Astrocyte of the cerebellum (primary cell): ENCODE results near the gene SEC14L3.
"Not testable (repeated sequence)": the region's sequence is repeated elsewhere in the genome, so short reads cannot be mapped to it uniquely, and the experiment has no call there.

Experiments used
- DNase-seq: peaks from one replicate; pipeline ENCODE4 v3.0.0-alpha.2; 2011; ENCODE audit warnings: low read depth
- H3K4me3 ChIP-seq: 2 replicates; pipeline ENCODE4 v1.5.1; 2011; ENCODE audit warnings: mild to moderate bottlenecking, low read depth, low read length, moderate library complexity
- in situ Hi-C: cut with HindIII; loops from 2 replicates; pipeline ENCODE4 v1.10.0; 2017; ENCODE audit warnings: low sequenced_read_pairs
- TF ChIP-seq, protein P1 (sequence below): IDR thresholded peaks from 2 replicates; pipeline ENCODE4 v1.5.1; 2012; ENCODE audit warnings: low read length, low read depth, moderate library complexity, mild to moderate bottlenecking; ENCODE audit errors: missing control alignments

Gene SEC14L3

DNA sequence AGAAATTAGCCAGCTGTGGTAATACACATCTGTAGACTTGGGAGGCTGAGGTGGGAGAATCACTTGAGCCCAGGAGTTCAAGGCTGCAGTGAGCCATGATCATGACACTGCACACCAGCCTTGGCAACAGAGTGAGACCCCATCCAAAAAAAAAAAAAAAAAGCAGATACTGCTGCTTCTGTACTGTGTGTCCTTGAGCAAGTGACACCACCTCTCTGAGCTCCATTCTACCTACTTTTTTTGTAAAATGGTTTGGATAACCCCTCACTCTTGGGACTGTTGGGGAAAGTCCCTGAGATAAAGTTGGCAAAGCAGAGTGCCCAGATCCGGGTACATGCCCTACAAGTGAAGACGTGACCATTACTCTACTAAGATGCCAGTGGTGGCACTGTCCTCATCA lies 2.7 kb downstream of the SEC14L3 start:
- TF ChIP-seq, protein P1, sequence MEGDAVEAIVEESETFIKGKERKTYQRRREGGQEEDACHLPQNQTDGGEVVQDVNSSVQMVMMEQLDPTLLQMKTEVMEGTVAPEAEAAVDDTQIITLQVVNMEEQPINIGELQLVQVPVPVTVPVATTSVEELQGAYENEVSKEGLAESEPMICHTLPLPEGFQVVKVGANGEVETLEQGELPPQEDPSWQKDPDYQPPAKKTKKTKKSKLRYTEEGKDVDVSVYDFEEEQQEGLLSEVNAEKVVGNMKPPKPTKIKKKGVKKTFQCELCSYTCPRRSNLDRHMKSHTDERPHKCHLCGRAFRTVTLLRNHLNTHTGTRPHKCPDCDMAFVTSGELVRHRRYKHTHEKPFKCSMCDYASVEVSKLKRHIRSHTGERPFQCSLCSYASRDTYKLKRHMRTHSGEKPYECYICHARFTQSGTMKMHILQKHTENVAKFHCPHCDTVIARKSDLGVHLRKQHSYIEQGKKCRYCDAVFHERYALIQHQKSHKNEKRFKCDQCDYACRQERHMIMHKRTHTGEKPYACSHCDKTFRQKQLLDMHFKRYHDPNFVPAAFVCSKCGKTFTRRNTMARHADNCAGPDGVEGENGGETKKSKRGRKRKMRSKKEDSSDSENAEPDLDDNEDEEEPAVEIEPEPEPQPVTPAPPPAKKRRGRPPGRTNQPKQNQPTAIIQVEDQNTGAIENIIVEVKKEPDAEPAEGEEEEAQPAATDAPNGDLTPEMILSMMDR = no peak
- DNase-seq = no peak
- in situ Hi-C loops = no loop called here
- no peak overlapping the region for H3K4me3 ChIP-seq

DNA sequence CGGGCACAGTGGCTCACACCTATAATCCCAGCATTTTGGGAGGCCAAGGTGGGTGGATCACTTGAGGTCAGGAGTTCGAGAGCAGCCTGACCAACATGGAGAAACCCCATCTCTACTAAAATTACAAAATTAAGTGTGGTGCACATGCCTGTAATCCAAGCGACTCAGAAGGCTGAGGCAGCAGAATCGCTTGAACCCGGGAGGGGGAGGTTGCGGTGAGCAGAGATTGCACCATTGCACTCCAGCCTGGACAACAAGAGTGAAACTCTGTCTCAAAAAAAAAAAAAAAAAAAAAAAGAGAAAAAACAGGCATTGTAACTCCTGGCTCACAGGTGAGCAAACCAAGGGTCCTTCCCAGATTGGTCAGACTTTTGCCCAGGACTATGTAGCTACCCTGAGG lies 11.3 kb downstream of the SEC14L3 start:
- DNase-seq, in situ Hi-C loops, H3K4me3 ChIP-seq: not testable (repeated sequence)

DNA sequence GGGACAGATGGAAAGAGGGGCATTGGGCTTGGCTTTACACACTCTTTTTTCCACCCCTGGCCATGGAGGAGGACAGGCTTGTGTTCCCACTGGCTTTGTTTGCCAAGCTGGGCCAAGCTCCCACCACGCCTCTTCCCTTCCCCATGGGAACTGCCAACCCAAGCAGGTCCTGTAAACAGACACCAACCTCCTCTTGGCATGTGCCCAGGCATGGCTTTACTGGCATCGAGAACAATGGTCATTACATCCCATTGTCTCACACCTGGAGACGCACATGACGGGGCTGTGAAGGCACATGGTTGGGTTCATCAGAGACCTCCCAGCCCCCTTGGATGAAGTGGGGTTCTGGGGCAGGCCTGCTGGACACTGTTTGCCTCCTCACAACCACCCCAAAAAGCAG lies 11.7 kb downstream of the SEC14L3 start:
- no peak overlapping the region for H3K4me3 ChIP-seq
- TF ChIP-seq, protein P1 = no peak
- in situ Hi-C loops = no loop called here
- DNase-seq = no peak

DNA sequence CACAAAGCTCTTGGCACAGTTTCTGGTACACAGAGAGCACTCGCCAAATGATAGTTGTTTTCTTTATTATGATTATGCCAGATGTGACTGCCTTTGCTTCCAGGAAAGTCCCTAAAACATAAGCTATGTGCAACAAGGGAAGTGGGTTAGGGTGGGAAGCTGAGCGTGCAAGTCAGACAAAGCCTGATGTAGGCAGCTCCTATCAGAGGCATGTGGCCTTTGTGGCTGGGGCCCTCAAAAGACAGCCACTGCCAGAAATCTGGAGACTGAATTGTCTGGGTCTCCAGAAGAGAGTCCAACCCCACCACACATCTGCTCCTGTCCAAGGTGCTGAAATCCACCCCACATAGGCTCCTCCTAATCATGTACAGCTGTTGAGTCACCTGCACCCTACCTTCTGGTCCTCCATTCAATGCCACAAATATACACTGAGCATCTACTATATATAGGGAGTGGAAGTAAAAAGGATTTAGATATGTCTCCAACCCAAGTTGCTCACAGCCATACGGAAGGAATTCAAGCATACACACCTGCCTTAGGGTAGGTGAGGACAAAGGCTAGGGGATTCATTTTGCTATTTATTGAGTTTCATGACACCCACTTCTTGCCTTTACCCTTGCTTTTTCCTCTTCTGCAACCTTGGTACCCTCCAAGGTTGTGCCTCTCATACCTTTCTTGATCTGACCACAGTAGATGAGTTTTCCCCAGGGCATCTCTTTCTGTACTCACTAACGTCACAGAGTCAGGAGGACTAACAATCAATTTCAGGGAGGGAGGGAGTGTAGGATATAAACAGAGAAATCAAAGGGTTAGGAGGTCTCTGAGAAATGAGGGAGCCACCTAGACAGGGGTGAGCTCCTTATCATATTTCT lies 12.4 kb downstream of the SEC14L3 start:
- no peak for DNase-seq
- TF ChIP-seq, protein P1 = no peak
- no peak overlapping the region for H3K4me3 ChIP-seq
- in situ Hi-C loops = no loop called here

DNA sequence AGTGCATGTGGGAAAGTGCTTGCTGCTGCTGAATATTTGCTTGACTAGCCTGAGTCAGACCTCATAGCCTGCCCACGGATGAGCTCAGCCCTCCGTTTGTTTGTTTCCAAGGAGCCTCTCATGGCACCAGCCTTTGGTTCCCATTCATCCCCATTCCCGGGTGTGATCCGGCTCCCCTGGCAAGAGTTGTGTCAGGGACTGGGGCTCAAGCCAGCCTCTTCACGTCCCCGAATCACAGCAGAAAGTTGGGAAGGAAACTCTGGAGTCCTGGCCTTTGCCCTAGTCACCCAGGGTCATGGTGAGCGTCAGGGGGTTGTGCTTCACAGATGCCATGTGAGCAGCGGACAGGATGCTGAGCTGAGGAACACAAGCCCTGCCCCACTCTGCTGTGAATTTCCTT lies 13.8 kb downstream of the SEC14L3 start:
- DNase-seq = no peak
- in situ Hi-C loops = no loop called here
- TF ChIP-seq, protein P1 = no peak
- H3K4me3 ChIP-seq = no peak overlapping the region

DNA sequence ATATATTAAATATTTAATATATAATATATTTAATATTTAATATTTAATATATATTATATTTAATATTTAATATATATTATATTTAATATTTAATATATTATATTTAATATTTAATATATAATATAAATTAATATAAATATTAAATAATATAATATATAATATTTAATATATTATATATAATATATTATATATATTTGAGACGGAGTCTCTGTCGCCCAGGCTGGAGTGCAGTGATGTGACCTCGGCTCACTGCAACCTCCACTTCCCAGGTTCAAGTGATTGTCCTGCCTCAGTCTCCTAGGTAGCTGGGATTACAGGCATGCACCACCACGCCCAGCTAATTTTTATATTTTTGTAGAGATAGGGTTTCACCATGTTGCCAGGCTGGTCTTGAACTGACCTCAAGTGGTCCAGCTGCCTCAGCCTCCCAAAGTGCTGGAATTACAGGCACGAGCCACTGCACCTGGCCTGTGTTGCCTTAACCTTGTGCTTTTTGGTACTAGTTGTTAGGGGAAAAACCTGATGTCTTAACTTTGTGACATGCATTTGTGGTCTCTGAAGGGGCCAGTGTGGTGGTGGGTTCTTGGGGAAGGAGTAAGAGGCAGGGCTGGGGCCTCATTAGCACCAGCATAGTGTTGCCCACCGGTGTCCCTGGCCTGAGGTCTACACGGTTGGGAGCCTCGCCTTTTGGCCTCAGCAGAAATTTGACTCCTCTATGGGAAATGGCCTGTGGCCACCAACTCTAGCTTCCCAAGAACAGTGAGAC lies 16.6 kb downstream of the SEC14L3 start:
- no peak overlapping the region for H3K4me3 ChIP-seq
- DNase-seq = no peak
- in situ Hi-C loops = no loop called here
- TF ChIP-seq, protein P1 = no peak

DNA sequence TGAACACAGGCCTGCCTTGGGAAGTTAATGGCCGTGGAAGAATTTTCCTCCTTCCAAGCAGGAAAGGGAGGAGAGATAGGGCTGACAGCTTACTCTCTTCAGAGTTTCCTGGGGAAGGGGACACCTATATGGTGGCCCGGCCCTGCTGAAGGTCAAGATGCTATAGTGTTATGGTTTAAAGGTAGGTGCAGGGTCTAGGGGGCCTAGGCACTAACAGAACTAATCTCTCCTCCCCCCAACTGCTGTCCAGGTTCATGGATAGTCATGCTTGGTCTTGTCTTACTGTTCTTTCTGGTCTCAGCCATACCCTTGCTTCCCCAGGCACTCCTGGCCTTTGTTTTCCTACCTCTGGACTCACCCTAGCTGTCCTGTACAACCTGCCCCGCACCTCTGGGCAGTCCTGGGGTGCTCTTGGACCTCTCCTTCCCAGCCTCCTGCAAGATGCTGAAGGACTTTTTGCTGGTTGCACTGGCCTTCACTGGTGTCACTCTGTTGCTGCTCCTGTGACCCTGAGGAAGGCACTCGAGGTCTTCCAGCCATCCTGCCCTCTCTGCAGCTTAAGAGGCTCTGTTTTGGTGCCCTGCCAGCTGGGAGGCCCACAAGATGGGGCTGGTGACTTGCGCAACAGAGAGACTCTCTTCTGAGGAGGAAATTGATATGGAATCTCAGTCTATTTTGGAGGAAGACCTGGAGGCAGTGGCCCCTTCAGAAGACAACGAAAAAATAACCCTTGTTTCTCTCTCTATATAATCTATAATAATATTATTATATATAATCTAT lies 17.9 kb downstream of the SEC14L3 start:
- no peak for DNase-seq
- TF ChIP-seq, protein P1 = no peak
- in situ Hi-C loops = no loop called here
- no peak overlapping the region for H3K4me3 ChIP-seq
